Measurements from ENCODE around the gene ZMAT3. TPM values are rescaled to one million over a fixed set of nuclear protein-coding genes. Genes with fewer than 3 reads are reported as not detected.

The ZMAT3 gene
- total RNA-seq, 3 donors from 2014 or later, result 10.4 to 19.5 (median 16.7) TPM

- Histone ChIP-seq H3K27me3 (no peaks in the 10 kb centered on the region), H3K9me3 (no peaks in the 10 kb centered on the region), H3K4me3 (no peak overlapping the region), H3K27ac (no peak overlapping the region), H3K4me1 (no peaks in the 10 kb centered on the region), H3K36me3 (no peaks in the 10 kb centered on the region)
- TF ChIP-seq POLR2A (IDR thresholded peaks at IDR 0.05) (no peak), CTCF (IDR thresholded peaks at IDR 0.05) (no peak), POLR2AphosphoS5 (IDR thresholded peaks at IDR 0.05) (no peak)
- intact Hi-C loops (cut with DNase I; ENCODE audit: low total_unique reads), result no loop called here
- DNase-seq (ENCODE audit: low spot score in 2 of 2), result no peak
These were observed 7.9 kb upstream of the ZMAT3 start for GRCh38 chr3:179079537-179079936.

- no peak overlapping the region for H3K27ac ChIP-seq
- no peaks in the 10 kb centered on the region for H3K4me1 ChIP-seq
- DNase-seq (ENCODE audit: low spot score in 2 of 2), result no peak
- TF ChIP-seq CTCF (IDR thresholded peaks at IDR 0.05), result no peak
- no peak for TF ChIP-seq POLR2A (IDR thresholded peaks at IDR 0.05)
- TF ChIP-seq POLR2AphosphoS5 (IDR thresholded peaks at IDR 0.05), result no peak
- intact Hi-C loops (cut with DNase I; ENCODE audit: low total_unique reads), result no loop called here
- H3K4me3 ChIP-seq, result no peak overlapping the region
- no peaks in the 10 kb centered on the region for H3K27me3 ChIP-seq
- H3K9me3 ChIP-seq, result no peaks in the 10 kb centered on the region
- no peaks in the 10 kb centered on the region for H3K36me3 ChIP-seq
These were observed 4.8 kb upstream of the ZMAT3 start for GRCh38 chr3:179076243-179077027.

GRCh38 chr3:179074656-179075055 is 3.0 kb upstream of the ZMAT3 start:
- Histone ChIP-seq H3K4me1 (no peaks in the 10 kb centered on the region), H3K4me3 (no peak overlapping the region), H3K36me3 (no peaks in the 10 kb centered on the region), H3K27ac (no peak overlapping the region), H3K27me3 (no peaks in the 10 kb centered on the region), H3K9me3 (no peaks in the 10 kb centered on the region)
- no peak for TF ChIP-seq POLR2A (IDR thresholded peaks at IDR 0.05)
- no peak for TF ChIP-seq CTCF (IDR thresholded peaks at IDR 0.05)
- TF ChIP-seq POLR2AphosphoS5 (IDR thresholded peaks at IDR 0.05), result no peak
- intact Hi-C loops (cut with DNase I; ENCODE audit: low total_unique reads), result no loop called here
- no peak for DNase-seq (ENCODE audit: low spot score in 2 of 2)

- H3K36me3 ChIP-seq, result no peaks in the 10 kb centered on the region
- no peaks in the 10 kb centered on the region for H3K9me3 ChIP-seq
- H3K4me3 ChIP-seq, result no peak overlapping the region
- intact Hi-C loops (cut with DNase I; ENCODE audit: low total_unique reads), result no loop called here
- H3K27me3 ChIP-seq, result no peaks in the 10 kb centered on the region
- H3K27ac ChIP-seq, result no peak overlapping the region
- DNase-seq (ENCODE audit: low spot score in 2 of 2), result no peak
- no peak for TF ChIP-seq POLR2A (IDR thresholded peaks at IDR 0.05)
- TF ChIP-seq POLR2AphosphoS5 (IDR thresholded peaks at IDR 0.05), result no peak
- no peak for TF ChIP-seq CTCF (IDR thresholded peaks at IDR 0.05)
- no peaks in the 10 kb centered on the region for H3K4me1 ChIP-seq
These were observed 2.2 kb upstream of the ZMAT3 start for GRCh38 chr3:179073816-179074215.

- intact Hi-C loops (cut with DNase I; ENCODE audit: low total_unique reads), result no loop called here
- DNase-seq (ENCODE audit: low spot score in 2 of 2), result no peak
- peak overlapping the region; percentile 80 to 90 (median 89) for H3K4me3 ChIP-seq
- no peaks in the 10 kb centered on the region for H3K9me3 ChIP-seq
- no peak for TF ChIP-seq POLR2AphosphoS5 (IDR thresholded peaks at IDR 0.05)
- no peak for TF ChIP-seq POLR2A (IDR thresholded peaks at IDR 0.05)
- peak overlapping the region; percentile 90 to 91 for H3K27ac ChIP-seq
- H3K27me3 ChIP-seq, result no peaks in the 10 kb centered on the region
- no peaks in the 10 kb centered on the region for H3K4me1 ChIP-seq
- no peaks in the 10 kb centered on the region for H3K36me3 ChIP-seq
These were observed 460 bp upstream of the ZMAT3 start for GRCh38 chr3:179072100-179072438.

Data from breast epithelium (tissue), 4 donors.